CD4-positive, alpha-beta T cell treated with Interferon alpha-2 for 1 hour (primary cell): ENCODE measurements around the gene HMGXB3.

Source experiments
- DNase-seq, 2 donors: peaks; one replicate each; pipeline ENCODE4 v3.0.0-alpha.2; 2020 to 2022

The HMGXB3 gene

GRCh38 chr5:150000256-150000989 is at the start of gene HMGXB3, which contains the start of gene TIGD6:
Gene HMGXB3 (plus strand): TSS chr5:150000739. CDS start chr5:150004853, 4,114 bp downstream.
Gene TIGD6 (minus strand): TSS chr5:150000654. CDS start chr5:149996348, 4,306 bp downstream.
- DNase-seq = peak; percentile 89 to 90

GRCh38 chr5:149951138-149951749 is 49.3 kb upstream of the HMGXB3 start:
- no peak for DNase-seq

GRCh38 chr5:149953436-149954121 is 47.0 kb upstream of the HMGXB3 start:
- no peak for DNase-seq

- no peak for DNase-seq
Measured at GRCh38 chr5:149954798-149955197, 45.7 kb upstream of the HMGXB3 start.

GRCh38 chr5:149956685-149957084 is 43.9 kb upstream of the HMGXB3 start:
- DNase-seq = no peak

- DNase-seq = no peak
Measured at GRCh38 chr5:149957855-149958254, 42.7 kb upstream of the HMGXB3 start.

- peak; percentile 48 to 72 for DNase-seq
Measured at GRCh38 chr5:149959406-149960236, 40.9 kb upstream of the HMGXB3 start.

GRCh38 chr5:149960272-149961185 is 40.0 kb upstream of the HMGXB3 start, which contains the start of gene SLC26A2:
Gene SLC26A2 (plus strand): TSS chr5:149960758. CDS start chr5:149977653, 16,895 bp downstream.
- DNase-seq = peak; percentile 94 to 95

- DNase-seq = peak in 1 of 2 donors; percentile 2
Measured at GRCh38 chr5:149961186-149961685, 39.3 kb upstream of the HMGXB3 start.

- DNase-seq = peak in 1 of 2 donors; percentile 14
Measured at GRCh38 chr5:149961957-149962409, 38.6 kb upstream of the HMGXB3 start.

- DNase-seq = no peak
Measured at GRCh38 chr5:149962601-149963300, 37.8 kb upstream of the HMGXB3 start.

- DNase-seq = no peak
Measured at GRCh38 chr5:149963729-149964128, 36.8 kb upstream of the HMGXB3 start.

GRCh38 chr5:149966946-149967345 is 33.6 kb upstream of the HMGXB3 start:
- no peak for DNase-seq

GRCh38 chr5:149969181-149969930 is 31.2 kb upstream of the HMGXB3 start:
- no peak for DNase-seq

- DNase-seq = no peak
Measured at GRCh38 chr5:149975409-149975808, 25.1 kb upstream of the HMGXB3 start.

- DNase-seq = no peak
Measured at GRCh38 chr5:149979896-149980295, 20.6 kb upstream of the HMGXB3 start.

- DNase-seq = no peak
Measured at GRCh38 chr5:149981206-149981605, 19.3 kb upstream of the HMGXB3 start.

- no peak for DNase-seq
Measured at GRCh38 chr5:149982505-149982904, 18.0 kb upstream of the HMGXB3 start.

- no peak for DNase-seq
Measured at GRCh38 chr5:149988126-149988525, 12.4 kb upstream of the HMGXB3 start.
